Rectal smooth muscle tissue (tissue), 1 donor: ENCODE results near the gene HNRNPH3.

Experiments
- H3K27ac ChIP-seq: one replicate; pipeline ENCODE4 v1.7.0; 2013; ENCODE audit warnings: low read depth, low read length, inconsistent platforms
- H3K27me3 ChIP-seq: one replicate; pipeline ENCODE4 v1.7.0; 2013; ENCODE audit warnings: low read length; ENCODE audit not compliant: control insufficient read depth, insufficient read depth
- H3K36me3 ChIP-seq: one replicate; pipeline ENCODE4 v1.7.0; 2013; ENCODE audit warnings: low read length; ENCODE audit not compliant: control insufficient read depth, insufficient read depth
- H3K4me1 ChIP-seq: one replicate; pipeline ENCODE4 v1.7.0; 2013; ENCODE audit warnings: low read length; ENCODE audit not compliant: control insufficient read depth, insufficient read depth
- H3K4me3 ChIP-seq: one replicate; pipeline ENCODE4 v1.7.0; 2013; ENCODE audit warnings: low read length
- H3K9ac ChIP-seq: one replicate; pipeline ENCODE4 v1.7.0; 2013; ENCODE audit warnings: low read length

The HNRNPH3 gene

DNA sequence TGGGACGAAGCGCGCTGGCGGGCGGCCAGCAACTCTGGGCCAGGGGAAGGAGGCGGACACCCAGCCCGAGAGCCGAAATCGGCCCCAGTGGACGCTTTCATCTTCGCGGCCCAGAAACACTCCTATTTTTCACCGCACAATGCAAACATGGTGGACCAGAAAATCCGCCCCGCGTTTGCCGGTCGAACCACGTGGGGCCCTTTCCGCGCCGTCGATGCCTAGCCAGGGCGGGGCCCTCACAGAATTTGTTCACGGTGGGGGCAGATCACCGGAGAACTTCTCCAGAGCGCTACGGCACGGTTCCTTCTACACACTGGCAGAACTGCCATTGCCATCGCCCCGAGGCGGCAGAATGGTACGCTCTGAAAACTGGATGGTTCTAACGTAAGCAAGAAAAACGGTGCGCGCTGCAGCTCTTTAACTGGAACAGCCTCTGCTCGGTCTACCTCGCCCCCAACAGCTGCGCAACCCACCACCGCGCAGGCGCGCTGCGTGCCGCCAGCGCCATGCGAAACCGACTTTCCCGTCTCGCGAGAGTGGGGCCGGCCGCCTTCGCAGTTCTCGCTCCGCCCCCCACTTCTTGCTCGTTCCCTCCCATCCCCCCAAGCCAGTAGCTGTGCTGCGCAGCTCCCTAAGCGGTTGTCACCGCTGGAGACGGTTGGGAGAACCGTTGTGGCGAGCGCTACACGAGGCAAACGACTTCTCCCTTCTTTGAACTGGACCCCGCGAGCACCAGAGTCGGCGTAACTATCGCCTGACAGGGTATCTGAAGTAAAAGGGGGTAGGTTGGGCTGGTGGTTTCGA, at the start of gene HNRNPH3:
HNRNPH3 (plus strand) TSS at position 610 of the 804 bp plus-strand sequence. CDS start 5,158 bp downstream, outside the sequence.
- H3K4me1 ChIP-seq: peaks cover 12% of the 10 kb centered on the region

DNA sequence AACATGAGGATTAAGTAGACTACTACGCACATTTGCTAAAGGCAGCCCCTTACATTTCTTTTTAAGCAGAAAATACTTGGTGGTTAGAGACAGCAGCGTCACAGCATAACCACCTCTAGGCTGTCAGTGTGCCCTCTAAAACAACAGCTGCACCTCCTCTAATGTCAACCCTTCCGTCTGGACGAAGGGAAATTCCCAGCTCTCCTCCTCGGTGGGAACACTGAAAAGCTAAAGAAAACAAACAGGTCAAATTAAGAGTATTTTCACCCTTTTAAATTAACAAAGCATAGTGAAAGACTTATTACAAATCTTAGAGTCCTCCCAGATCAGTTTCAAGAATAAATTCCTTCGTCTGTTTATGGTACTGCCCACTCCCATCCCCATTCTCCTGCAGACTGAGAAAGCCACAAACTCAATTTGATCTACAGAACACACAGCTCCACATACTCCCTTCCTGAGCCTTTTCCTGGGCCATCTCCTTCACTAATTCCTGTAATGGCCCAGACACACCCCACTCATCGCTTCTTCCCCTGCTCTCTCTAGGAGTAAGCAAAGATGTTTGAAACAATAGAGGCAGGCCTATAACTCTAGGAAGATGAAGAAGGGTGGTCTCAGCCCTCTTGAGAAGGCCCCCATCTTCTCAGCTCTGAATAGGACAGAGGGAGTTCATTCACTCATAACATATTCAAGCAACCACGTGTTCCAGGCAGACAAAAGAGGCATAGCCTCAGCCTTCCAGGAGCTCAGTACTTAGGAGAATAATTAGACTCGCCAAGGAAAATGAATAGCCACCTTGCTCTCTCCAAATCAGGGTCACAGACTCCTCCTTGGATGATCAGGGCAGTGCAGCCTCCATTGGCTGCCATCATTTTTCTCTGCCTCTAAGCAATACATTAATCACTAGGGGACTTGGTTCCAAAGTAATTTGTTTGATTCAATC, 47.5 kb upstream of the HNRNPH3 start:
- Histone ChIP-seq H3K4me1 (no peaks in the 10 kb centered on the region), H3K9ac (no peak overlapping the region), H3K27ac (no peak overlapping the region), H3K4me3 (no peak overlapping the region), H3K36me3 (no peaks in the 10 kb centered on the region), H3K27me3 (no peaks in the 10 kb centered on the region)

More for the DNA sequence above, at the start of gene HNRNPH3:
- Histone ChIP-seq H3K4me3 (peak within 1 kb of the TSS; percentile 67), H3K27ac (peak within 1 kb of the TSS; percentile 86), H3K27me3 (no peaks in the 10 kb centered on the region), H3K9ac (peak within 1 kb of the TSS; percentile 85), H3K36me3 (no peaks in the 10 kb centered on the region)

DNA sequence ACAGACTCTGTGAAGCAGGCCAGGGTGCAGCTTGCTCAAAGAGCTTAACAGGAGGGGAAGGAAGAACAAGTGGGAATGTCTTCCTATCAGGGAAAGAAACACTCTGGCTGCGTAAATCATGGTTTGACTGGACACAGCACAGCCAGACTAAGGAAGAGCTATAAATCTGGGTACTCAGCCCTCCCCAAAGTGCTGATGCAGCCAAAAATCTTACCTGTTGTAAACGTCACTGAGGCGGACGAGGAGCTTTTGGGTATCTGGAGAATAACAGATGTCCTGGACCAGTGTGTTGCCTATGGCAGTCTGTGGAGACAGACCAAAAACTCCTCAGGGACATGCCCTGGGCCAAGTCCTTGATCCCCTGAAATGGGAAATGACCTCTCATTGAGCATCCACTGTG, 43.1 kb upstream of the HNRNPH3 start:
- Histone ChIP-seq H3K4me1 (no peaks in the 10 kb centered on the region), H3K4me3 (no peak overlapping the region), H3K27me3 (no peaks in the 10 kb centered on the region), H3K36me3 (peaks cover 4% of the 10 kb centered on the region), H3K9ac (no peak overlapping the region), H3K27ac (no peak overlapping the region)

DNA sequence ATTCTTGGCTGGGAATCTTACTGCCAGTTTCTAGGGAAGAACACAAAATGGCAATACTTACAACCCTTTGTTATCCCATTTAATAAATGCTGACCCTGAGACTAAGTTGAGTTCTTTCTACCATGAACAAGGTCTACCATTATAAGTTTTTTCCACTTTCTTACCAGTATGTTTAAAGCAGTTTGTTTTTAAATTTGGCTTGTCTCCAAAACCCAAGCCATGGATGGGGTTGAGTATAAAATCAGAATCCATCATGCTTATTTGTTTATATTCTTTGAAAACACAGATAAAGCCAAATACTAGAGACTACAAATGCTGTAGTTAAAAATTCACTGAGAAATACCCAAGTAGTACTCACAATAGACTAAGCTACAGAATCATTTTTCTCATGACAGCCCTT, 41.1 kb upstream of the HNRNPH3 start:
- Histone ChIP-seq H3K4me1 (no peaks in the 10 kb centered on the region), H3K4me3 (no peak overlapping the region), H3K27ac (no peak overlapping the region), H3K9ac (no peak overlapping the region), H3K27me3 (no peaks in the 10 kb centered on the region), H3K36me3 (peaks cover 4% of the 10 kb centered on the region)

DNA sequence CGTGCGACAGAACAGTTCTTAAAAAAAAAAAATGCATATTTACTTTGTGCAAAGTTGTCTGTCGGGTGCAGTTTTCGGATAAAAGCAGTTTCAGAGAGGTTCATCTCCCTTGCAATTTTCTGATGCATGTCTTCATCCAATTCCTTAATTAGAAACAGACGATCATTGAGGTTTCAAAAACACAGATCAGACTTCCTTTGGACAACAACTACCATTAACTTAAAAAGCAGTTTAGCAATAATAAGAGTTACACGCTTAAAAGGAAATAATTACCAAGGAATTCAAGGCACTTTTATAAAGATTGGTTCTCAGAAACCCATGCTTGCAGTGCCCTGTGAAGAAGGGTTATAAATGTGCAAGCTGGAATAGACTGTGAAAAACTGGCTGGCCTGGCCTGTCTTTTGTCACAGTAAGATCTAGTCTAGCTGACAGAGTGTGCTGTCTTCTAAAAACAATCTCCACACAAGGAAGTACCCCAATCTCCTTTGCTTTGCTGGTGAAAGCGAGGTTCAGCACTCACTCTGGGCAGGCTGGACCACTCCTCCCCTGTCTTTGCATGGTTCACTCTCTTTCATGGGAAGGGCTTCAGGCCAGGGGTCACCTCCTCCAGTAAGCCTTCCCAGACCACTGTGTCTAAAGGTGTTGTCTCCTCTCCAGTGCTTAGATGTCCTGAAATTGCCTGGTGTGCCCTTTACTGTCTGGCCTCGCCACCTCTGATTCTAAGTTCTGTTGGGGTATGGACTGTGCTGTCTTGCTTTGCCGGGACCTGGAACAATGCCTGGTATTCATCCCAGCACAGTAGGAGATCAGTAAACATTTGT, 34.8 kb upstream of the HNRNPH3 start:
- no peaks in the 10 kb centered on the region for H3K36me3 ChIP-seq
- peaks cover under 1% of the 10 kb centered on the region for H3K4me1 ChIP-seq
- H3K27ac ChIP-seq: no peak overlapping the region
- H3K9ac ChIP-seq: no peak overlapping the region
- H3K27me3 ChIP-seq: no peaks in the 10 kb centered on the region
- H3K4me3 ChIP-seq: no peak overlapping the region

- Histone ChIP-seq H3K27me3 (no peaks in the 10 kb centered on the region), H3K4me3 (no peak overlapping the region), H3K27ac (no peak overlapping the region), H3K36me3 (no peaks in the 10 kb centered on the region), H3K4me1 (peaks cover 2% of the 10 kb centered on the region), H3K9ac (no peak overlapping the region)
These were observed 30.6 kb upstream of the HNRNPH3 start for GRCh38 chr10:68301301-68301700.

- Histone ChIP-seq H3K4me3 (no peak overlapping the region), H3K27me3 (no peaks in the 10 kb centered on the region), H3K36me3 (no peaks in the 10 kb centered on the region), H3K9ac (no peak overlapping the region), H3K27ac (no peak overlapping the region), H3K4me1 (peaks cover 2% of the 10 kb centered on the region)
These were observed 29.9 kb upstream of the HNRNPH3 start for GRCh38 chr10:68301790-68302502.

DNA sequence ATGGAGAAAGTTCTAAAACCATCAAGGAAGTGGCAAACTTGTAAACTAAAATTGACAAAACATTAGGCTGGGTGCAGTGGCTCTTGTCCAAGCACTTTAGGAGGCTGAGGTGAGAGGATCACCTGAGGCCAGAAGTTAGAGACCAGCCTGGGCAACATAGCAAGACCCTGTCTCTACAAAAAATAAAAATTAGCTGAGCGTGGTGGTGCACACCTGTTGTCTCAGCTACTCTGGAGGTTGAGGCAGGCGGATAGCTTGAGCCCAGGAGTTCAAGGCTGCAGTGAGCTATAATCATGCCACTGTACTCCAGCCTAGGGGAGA, 29.4 kb upstream of the HNRNPH3 start:
- H3K9ac ChIP-seq: no peak overlapping the region
- no peak overlapping the region for H3K4me3 ChIP-seq
- no peaks in the 10 kb centered on the region for H3K36me3 ChIP-seq
- no peak overlapping the region for H3K27ac ChIP-seq
- H3K27me3 ChIP-seq: no peaks in the 10 kb centered on the region
- H3K4me1 ChIP-seq: peaks cover 2% of the 10 kb centered on the region

GRCh38 chr10:68302871-68303270, 29.0 kb upstream of the HNRNPH3 start:
- no peak overlapping the region for H3K27ac ChIP-seq
- H3K27me3 ChIP-seq: no peaks in the 10 kb centered on the region
- no peak overlapping the region for H3K4me3 ChIP-seq
- no peak overlapping the region for H3K9ac ChIP-seq
- peaks cover 2% of the 10 kb centered on the region for H3K4me1 ChIP-seq
- H3K36me3 ChIP-seq: no peaks in the 10 kb centered on the region

- H3K4me1 ChIP-seq: peaks cover 2% of the 10 kb centered on the region
- H3K9ac ChIP-seq: no peak overlapping the region
These were observed 27.9 kb upstream of the HNRNPH3 start for GRCh38 chr10:68303849-68304412.

DNA sequence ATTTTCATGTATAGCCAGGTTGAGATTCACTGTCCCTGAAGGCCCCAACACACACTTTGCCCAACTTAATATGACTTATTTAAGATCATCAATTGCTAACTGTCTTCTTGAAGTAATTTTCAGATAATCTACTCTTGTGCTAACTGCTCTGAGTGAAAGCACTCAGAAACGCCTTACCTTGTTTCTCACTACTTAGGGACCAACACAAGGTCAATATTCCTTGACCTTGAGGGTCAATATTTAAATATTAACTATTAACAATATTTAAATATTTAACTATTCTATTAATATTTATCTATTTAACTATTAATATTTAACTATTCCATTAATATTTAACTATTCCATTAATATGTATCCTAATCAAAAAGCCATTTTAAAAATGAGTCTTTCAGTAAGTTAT, 26.0 kb upstream of the HNRNPH3 start:
- Histone ChIP-seq H3K27ac (no peak overlapping the region), H3K9ac (no peak overlapping the region), H3K36me3 (no peaks in the 10 kb centered on the region), H3K4me3 (peak overlapping the region; percentile 51), H3K27me3 (no peaks in the 10 kb centered on the region), H3K4me1 (peaks cover 2% of the 10 kb centered on the region)

More at GRCh38 chr10:68303849-68304412, 27.9 kb upstream of the HNRNPH3 start:
- H3K4me3 ChIP-seq: no peak overlapping the region
- H3K27me3 ChIP-seq: no peaks in the 10 kb centered on the region
- H3K27ac ChIP-seq: no peak overlapping the region
- no peaks in the 10 kb centered on the region for H3K36me3 ChIP-seq
